Stimulated activated CD8-positive, alpha-beta memory T cell treated with anti-CD3 and anti-CD28 coated beads, Interleukin-7, amount 100 ng/mL, for 48 hours (primary cell): ENCODE measurements around the gene C1QL1.
A peak's percentile ranks its signal among the peaks of the same experiment; 100 is the strongest.

ENCODE experiments used
- DNase-seq, 2 donors: peaks; one replicate each; pipeline ENCODE4 v3.0.0-alpha.2; 2020; ENCODE audit warnings: low read depth in 1 of 2; ENCODE audit errors: extremely low read depth in 1 of 2

Gene C1QL1

GRCh38 chr17:44968225-44969143 lies at the start of gene C1QL1:
Gene C1QL1, minus strand, starts transcription at chr17:44968303. Its CDS starts 255 bp downstream, at chr17:44968048.
- DNase-seq = peak; percentile 78 to 81

GRCh38 chr17:45016823-45017222 lies 48.7 kb upstream of the C1QL1 start:
- DNase-seq = no peak

GRCh38 chr17:45016237-45016636 lies 48.1 kb upstream of the C1QL1 start:
- no peak for DNase-seq

- DNase-seq = no peak
Observed at GRCh38 chr17:45013021-45013997, 45.2 kb upstream of the C1QL1 start.

- no peak for DNase-seq
Observed at GRCh38 chr17:45011767-45012166, 43.7 kb upstream of the C1QL1 start.

- DNase-seq = no peak
Observed at GRCh38 chr17:45009676-45010467, 41.8 kb upstream of the C1QL1 start.

- DNase-seq = no peak
Observed at GRCh38 chr17:45008216-45008615, 40.1 kb upstream of the C1QL1 start.

- no peak for DNase-seq
Observed at GRCh38 chr17:45006927-45007461, 38.9 kb upstream of the C1QL1 start.

GRCh38 chr17:45005700-45006099 lies 37.6 kb upstream of the C1QL1 start:
- DNase-seq = no peak

- no peak for DNase-seq
Observed at GRCh38 chr17:45004388-45004787, 36.3 kb upstream of the C1QL1 start.

GRCh38 chr17:45003877-45004276 lies 35.8 kb upstream of the C1QL1 start:
- DNase-seq = no peak

GRCh38 chr17:45001310-45001709 lies 33.2 kb upstream of the C1QL1 start:
- no peak for DNase-seq

- DNase-seq = no peak
Observed at GRCh38 chr17:44999433-44999832, 31.3 kb upstream of the C1QL1 start.

- DNase-seq = no peak
Observed at GRCh38 chr17:44998646-44999045, 30.5 kb upstream of the C1QL1 start.

- DNase-seq = no peak
Observed at GRCh38 chr17:44997733-44998520, 29.8 kb upstream of the C1QL1 start.

GRCh38 chr17:44996304-44996703 lies 28.2 kb upstream of the C1QL1 start:
- DNase-seq = no peak

GRCh38 chr17:44995436-44996001 lies 27.4 kb upstream of the C1QL1 start:
- no peak for DNase-seq

GRCh38 chr17:44992242-44992939 lies 24.3 kb upstream of the C1QL1 start:
- no peak for DNase-seq

GRCh38 chr17:44990994-44991393 lies 22.9 kb upstream of the C1QL1 start:
- no peak for DNase-seq
